Osteocyte (in vitro differentiated cells): Measurements from ENCODE around the gene FFAR2. TPM values are rescaled to one million over a fixed set of nuclear protein-coding genes. Genes with fewer than 3 reads are reported as not detected.
"Not testable (repeated sequence)": the region's sequence is repeated elsewhere in the genome, so short reads cannot be mapped to it uniquely, and the experiment has no call there.

Experiments used
- DNase-seq: peaks from one replicate; pipeline ENCODE4 v3.0.0; 2021; ENCODE audit warnings: mixed read lengths; ENCODE audit not compliant: unreplicated experiment; ENCODE audit errors: extremely low spot score
- H3K27ac Mint-ChIP-seq: one replicate; pipeline ENCODE4 v1.8.0; 2021; ENCODE audit warnings: mild to moderate bottlenecking, mixed read lengths; ENCODE audit not compliant: unreplicated experiment
- H3K27me3 Mint-ChIP-seq: one replicate; pipeline ENCODE4 v1.8.0; 2021; ENCODE audit warnings: mixed read lengths; ENCODE audit not compliant: unreplicated experiment
- H3K36me3 Mint-ChIP-seq: one replicate; pipeline ENCODE4 v1.8.0; 2021; ENCODE audit warnings: mixed read lengths; ENCODE audit not compliant: unreplicated experiment
- H3K4me1 Mint-ChIP-seq: one replicate; pipeline ENCODE4 v1.8.0; 2021; ENCODE audit warnings: mixed read lengths; ENCODE audit not compliant: unreplicated experiment
- H3K4me3 Mint-ChIP-seq: one replicate; pipeline ENCODE4 v1.8.0; 2021; ENCODE audit warnings: mild to moderate bottlenecking, moderate library complexity, mixed read lengths; ENCODE audit not compliant: unreplicated experiment
- H3K9me3 Mint-ChIP-seq: one replicate; pipeline ENCODE4 v1.8.0; 2021; ENCODE audit warnings: mixed read lengths; ENCODE audit not compliant: unreplicated experiment
- long read RNA-seq: library from polyadenylated mRNA; unstranded; transcript quantifications from one replicate; pipeline ENCODE4 v2.0.0, GENCODE V29; 2021
- total RNA-seq: library from RNA; stranded (reverse); gene quantifications from 2 replicates; pipeline ENCODE4 v1.2.1, GENCODE V29; 2021
- TF ChIP-seq, protein P1 (sequence below): fragments of 200-600 bp; sonication (generic); IDR thresholded peaks from 2 replicates; pipeline ENCODE4 v1.5.0; 2021; ENCODE audit warnings: antibody characterized with exemption, mild to moderate bottlenecking, moderate library complexity

FFAR2 gene
- total RNA-seq, result not detected in 2 replicates
- long read RNA-seq, result 0 reads

DNA sequence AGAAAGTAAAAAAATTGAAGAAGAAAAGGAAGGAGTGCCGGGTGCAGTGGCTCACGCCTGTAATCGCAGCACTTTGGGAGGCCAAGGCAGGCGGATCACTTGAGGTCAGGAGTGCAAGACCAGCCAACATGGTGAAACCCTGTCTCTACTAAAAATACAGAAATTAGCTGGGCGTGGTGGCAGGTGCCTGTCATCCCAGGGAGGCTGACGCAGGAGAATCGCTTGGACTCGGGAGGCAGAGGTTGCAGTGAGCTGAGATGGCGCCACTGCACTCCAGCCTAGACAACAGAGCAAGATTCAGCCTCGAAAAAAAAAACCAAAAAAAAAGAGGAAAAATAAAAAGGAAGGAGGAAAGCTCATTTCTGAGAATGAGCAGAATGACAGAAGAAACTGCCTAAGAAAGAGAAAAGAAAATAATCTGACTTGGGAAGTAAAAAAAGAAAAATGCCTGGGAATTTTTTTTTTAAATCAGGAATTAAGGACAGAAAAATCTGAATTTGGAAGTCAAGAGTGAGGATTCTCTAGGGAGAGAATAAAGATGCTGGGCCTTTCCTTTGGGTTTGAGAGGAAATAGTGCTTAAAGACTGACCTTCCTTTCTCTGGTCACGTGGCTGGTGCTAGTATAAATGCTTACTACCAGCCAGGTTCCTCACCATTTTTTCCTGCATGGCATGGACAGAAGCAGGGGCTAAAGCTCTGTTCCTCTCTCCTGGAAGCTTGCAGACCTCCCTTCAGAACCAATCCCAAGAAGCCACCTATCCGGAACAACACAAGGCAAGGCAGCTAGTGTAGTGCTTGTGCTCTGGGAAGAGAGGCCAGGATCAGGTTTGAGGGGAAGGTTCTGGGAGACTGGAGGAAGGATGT is at the start of gene FFAR2:
FFAR2 (plus strand) TSS at position 652 of the 864 bp plus-strand sequence. CDS start 1,458 bp downstream, outside the sequence.
- Mint-ChIP-seq H3K36me3 (no peaks in the 10 kb centered on the region), H3K4me3 (no peak within 1 kb of the TSS), H3K27me3 (peaks cover 11% of the 10 kb centered on the region), H3K9me3 (no peaks in the 10 kb centered on the region), H3K27ac (no peak within 1 kb of the TSS), H3K4me1 (no peaks in the 10 kb centered on the region)
- TF ChIP-seq, protein P1, sequence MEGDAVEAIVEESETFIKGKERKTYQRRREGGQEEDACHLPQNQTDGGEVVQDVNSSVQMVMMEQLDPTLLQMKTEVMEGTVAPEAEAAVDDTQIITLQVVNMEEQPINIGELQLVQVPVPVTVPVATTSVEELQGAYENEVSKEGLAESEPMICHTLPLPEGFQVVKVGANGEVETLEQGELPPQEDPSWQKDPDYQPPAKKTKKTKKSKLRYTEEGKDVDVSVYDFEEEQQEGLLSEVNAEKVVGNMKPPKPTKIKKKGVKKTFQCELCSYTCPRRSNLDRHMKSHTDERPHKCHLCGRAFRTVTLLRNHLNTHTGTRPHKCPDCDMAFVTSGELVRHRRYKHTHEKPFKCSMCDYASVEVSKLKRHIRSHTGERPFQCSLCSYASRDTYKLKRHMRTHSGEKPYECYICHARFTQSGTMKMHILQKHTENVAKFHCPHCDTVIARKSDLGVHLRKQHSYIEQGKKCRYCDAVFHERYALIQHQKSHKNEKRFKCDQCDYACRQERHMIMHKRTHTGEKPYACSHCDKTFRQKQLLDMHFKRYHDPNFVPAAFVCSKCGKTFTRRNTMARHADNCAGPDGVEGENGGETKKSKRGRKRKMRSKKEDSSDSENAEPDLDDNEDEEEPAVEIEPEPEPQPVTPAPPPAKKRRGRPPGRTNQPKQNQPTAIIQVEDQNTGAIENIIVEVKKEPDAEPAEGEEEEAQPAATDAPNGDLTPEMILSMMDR, result no peak
- no peak for DNase-seq

DNA sequence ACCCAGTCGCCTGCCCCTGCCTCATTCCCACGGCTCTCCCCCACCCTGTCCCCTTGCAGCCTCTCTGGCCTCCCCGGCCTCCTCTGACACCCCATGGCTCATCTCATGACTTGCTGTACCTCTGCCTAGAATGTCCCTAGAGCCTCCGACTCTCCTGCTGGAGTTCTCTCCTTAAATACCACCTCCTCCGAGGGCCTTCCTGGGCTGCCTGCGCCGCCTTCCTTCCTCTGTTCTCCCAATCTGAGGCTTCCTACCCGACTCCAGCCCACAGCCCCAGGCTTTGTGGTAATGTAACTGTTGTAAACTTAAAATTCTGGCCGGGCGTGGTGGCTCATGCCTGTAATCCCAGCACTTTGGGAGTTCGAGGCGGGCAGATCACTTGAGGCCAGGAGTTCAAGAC is 49.5 kb upstream of the FFAR2 start:
- Mint-ChIP-seq H3K4me1 (no peaks in the 10 kb centered on the region), H3K27me3 (no peaks in the 10 kb centered on the region)
- TF ChIP-seq, protein P1, result no peak

DNA sequence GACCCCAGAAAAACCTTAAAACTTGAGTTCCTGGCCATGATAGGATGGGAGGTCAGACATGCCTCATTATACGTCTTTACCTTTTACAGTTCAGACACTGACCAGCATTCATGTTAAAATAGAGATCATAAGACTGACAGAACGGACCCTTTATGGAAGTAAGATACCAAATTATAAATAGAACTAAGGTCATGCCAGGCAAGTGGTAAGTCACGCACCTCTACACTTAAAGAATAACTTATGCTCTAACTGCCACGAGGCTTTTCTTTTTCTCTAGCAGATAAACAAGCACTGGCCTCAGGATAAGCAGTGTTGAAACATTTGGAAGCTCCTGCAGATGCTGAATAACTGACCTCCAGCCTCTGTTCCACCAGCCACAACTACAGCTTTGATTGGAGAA is 48.8 kb upstream of the FFAR2 start:
- Mint-ChIP-seq H3K4me3 (no peak overlapping the region), H3K4me1 (no peaks in the 10 kb centered on the region), H3K36me3 (no peaks in the 10 kb centered on the region), H3K9me3 (no peaks in the 10 kb centered on the region), H3K27ac (no peak overlapping the region), H3K27me3 (no peaks in the 10 kb centered on the region)
- no peak for DNase-seq
- TF ChIP-seq, protein P1, result no peak

More for the DNA sequence above, 49.5 kb upstream of the FFAR2 start:
- Mint-ChIP-seq H3K27ac (no peak overlapping the region), H3K9me3 (no peaks in the 10 kb centered on the region), H3K4me3 (no peak overlapping the region), H3K36me3 (no peaks in the 10 kb centered on the region)
- DNase-seq, result no peak

DNA sequence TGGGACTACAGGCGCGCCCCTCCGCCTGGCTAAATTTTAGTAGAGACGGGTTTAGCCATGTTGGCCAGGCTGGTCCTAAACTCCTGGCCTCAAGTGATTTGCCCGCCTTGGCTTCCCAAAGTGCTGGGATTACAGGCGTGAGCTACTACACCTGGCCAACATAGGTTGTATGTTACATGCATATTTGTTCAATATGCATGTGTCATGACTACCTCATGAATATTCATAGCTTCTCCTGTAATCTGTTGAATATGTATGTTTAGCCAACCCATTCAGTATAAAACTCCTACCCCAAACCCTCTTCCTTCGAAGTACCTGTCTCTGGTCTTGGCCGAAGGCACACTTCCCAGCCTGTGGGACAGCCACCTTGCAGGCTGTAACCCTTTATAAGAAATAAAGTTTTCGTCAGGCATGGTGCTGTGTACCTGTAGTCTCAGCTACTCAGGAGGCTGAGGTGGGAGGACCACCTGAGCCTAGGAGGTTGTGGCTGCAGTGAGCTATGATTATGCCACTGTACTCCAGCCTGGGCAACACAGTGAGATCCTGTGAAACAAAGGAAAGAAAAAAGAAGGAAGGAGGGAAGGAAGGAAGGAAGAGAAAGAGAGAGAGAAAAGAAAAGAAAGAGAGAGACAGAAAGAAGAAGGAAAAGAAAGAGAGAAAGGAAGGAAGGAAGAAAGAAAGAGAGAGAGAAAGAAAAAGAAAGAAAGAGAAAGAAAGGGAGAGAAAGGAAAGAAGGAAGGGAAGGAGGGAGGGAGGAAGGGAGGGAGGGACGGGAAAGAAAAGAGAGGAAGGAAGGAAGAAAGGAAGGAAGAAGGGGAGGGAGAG is 47.9 kb upstream of the FFAR2 start:
- TF ChIP-seq, protein P1, result no peak
- H3K27ac Mint-ChIP-seq, result no peak overlapping the region
- H3K36me3 Mint-ChIP-seq, result no peaks in the 10 kb centered on the region
- DNase-seq, result no peak
- H3K27me3 Mint-ChIP-seq, result no peaks in the 10 kb centered on the region
- H3K4me3 Mint-ChIP-seq, result no peak overlapping the region
- H3K9me3 Mint-ChIP-seq, result no peaks in the 10 kb centered on the region
- no peaks in the 10 kb centered on the region for H3K4me1 Mint-ChIP-seq

DNA sequence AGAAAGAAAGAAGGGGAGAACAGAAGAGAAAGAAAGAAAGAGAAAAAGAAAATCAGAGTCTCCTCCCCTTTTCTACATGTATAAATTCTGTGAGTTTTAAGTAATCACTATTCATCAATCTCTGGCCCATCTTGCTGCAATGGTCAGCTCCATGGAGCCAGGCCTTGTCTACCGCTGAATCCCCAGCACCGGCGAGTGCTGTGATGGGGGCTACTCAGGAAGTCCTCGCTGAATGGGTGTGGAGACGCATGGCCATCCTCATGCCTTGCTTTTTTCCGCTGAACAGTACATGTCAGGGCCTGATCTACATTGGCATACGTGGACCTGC is 47.3 kb upstream of the FFAR2 start:
- H3K36me3 Mint-ChIP-seq, result no peaks in the 10 kb centered on the region
- DNase-seq, result no peak

DNA sequence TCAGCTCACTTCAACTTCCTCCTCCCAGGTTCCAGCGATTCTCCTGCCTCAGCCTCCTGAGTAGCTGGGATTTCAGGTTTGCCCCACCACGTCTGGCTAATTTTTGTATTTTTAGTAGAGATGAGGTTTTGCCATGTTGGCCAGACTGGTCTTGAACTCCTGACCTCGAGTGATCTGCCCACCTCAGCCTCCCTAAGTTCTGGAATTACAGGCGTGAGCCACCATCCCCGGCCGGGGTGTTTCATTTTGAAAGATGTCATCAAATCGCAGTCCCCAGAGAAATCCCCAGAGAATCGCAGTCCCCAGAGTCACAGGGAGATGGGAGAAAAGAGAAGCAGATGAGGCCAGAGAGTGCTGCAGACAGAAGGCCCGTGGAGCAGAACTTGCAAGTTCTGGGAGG is 46.6 kb upstream of the FFAR2 start:
- not testable (repeated sequence) for H3K27me3 Mint-ChIP-seq, H3K4me1 Mint-ChIP-seq, H3K36me3 Mint-ChIP-seq

More for the DNA sequence above, 47.3 kb upstream of the FFAR2 start:
- Mint-ChIP-seq H3K9me3 (no peaks in the 10 kb centered on the region), H3K4me3 (no peak overlapping the region), H3K27me3 (no peaks in the 10 kb centered on the region), H3K27ac (no peak overlapping the region), H3K4me1 (no peaks in the 10 kb centered on the region)
- TF ChIP-seq, protein P1, result no peak

More for the DNA sequence above, 46.6 kb upstream of the FFAR2 start:
- not testable (repeated sequence) for H3K27ac Mint-ChIP-seq, DNase-seq, H3K9me3 Mint-ChIP-seq, H3K4me3 Mint-ChIP-seq
